HG02798 (cell line): ENCODE data around the gene EPO.
A peak's percentile ranks its signal among the peaks of the same experiment; 100 is the strongest.

Experiments
- ATAC-seq: cut with Tn5 transposase; IDR thresholded peaks from one replicate; pipeline ENCODE4 v1.9.1; 2021; ENCODE audit warnings: mild to moderate bottlenecking; ENCODE audit not compliant: unreplicated experiment, poor library complexity

Gene EPO

GRCh38 chr7:100720279-100720670 lies at the start of gene EPO:
Gene EPO (plus strand): TSS chr7:100720468. CDS start chr7:100720981, 513 bp downstream.
- no peak for ATAC-seq

- ATAC-seq: no peak
Measured at GRCh38 chr7:100671353-100672327, 48.6 kb upstream of the EPO start.

GRCh38 chr7:100673302-100673941 lies 46.8 kb upstream of the EPO start, which contains the start of gene GNB2:
Gene GNB2 (plus strand): TSS chr7:100673740. CDS start chr7:100676266, 2,526 bp downstream.
- peak; percentile 78 for ATAC-seq

GRCh38 chr7:100673942-100674410 lies 46.3 kb upstream of the EPO start:
- ATAC-seq: no peak

GRCh38 chr7:100674411-100675104 lies 45.7 kb upstream of the EPO start:
- no peak for ATAC-seq

GRCh38 chr7:100675105-100675451 lies 45.2 kb upstream of the EPO start:
- no peak for ATAC-seq

GRCh38 chr7:100675581-100676350 lies 44.5 kb upstream of the EPO start:
- peak; percentile 30 for ATAC-seq

- no peak for ATAC-seq
Measured at GRCh38 chr7:100676501-100677306, 43.6 kb upstream of the EPO start.

- ATAC-seq: no peak
Measured at GRCh38 chr7:100677308-100678267, 42.7 kb upstream of the EPO start.

- no peak for ATAC-seq
Measured at GRCh38 chr7:100678291-100678984, 41.8 kb upstream of the EPO start.

GRCh38 chr7:100679129-100679926 lies 40.9 kb upstream of the EPO start:
- ATAC-seq: no peak

- ATAC-seq: no peak
Measured at GRCh38 chr7:100679927-100680575, 40.2 kb upstream of the EPO start.

- no peak for ATAC-seq
Measured at GRCh38 chr7:100680576-100681271, 39.5 kb upstream of the EPO start.

- ATAC-seq: no peak
Measured at GRCh38 chr7:100681491-100682227, 38.6 kb upstream of the EPO start.

GRCh38 chr7:100682228-100682741 lies 38.0 kb upstream of the EPO start:
- no peak for ATAC-seq
